H1 (cell line): ENCODE measurements around the gene PHLDA2. TPM values are rescaled to one million over a fixed set of nuclear protein-coding genes. Genes with fewer than 3 reads are reported as not detected.

ENCODE experiments used
- BCL11A ChIP-seq, 2 experiments: IDR thresholded peaks; one replicate each; pipeline ENCODE4 v1.6.1; 2011; ENCODE audit warnings: low read depth in 2 of 2, low read length in 2 of 2, mild to moderate bottlenecking in 2 of 2
- EGR1 ChIP-seq: IDR thresholded peaks from 2 replicates; pipeline ENCODE4 v1.6.1; 2011; ENCODE audit warnings: low read depth, low read length, borderline replicate concordance
- POLR2A ChIP-seq, 2 experiments: IDR thresholded peaks; 1 replicate in 1 of 2; 2 replicates in 1 of 2; pipeline ENCODE4 v1.6.1; 2011; ENCODE audit warnings: low read depth in 2 of 2, low read length in 2 of 2, mild to moderate bottlenecking in 2 of 2; ENCODE audit errors: control extremely low read depth in 1 of 2
- POLR2AphosphoS5 ChIP-seq: IDR thresholded peaks from 2 replicates; pipeline ENCODE4 v1.6.1; 2011; ENCODE audit warnings: low read depth, low read length
- RNF2 ChIP-seq: fragments of 200-900, 300-1000 bp; sonication (generic); IDR thresholded peaks from 2 replicates; pipeline ENCODE4 v1.7.1; 2016; ENCODE audit warnings: borderline replicate concordance, low read depth, mild to moderate bottlenecking, antibody characterized with exemption, low read length; ENCODE audit not compliant: poor library complexity, severe bottlenecking; ENCODE audit errors: missing control alignments
- SP1 ChIP-seq: IDR thresholded peaks from 2 replicates; pipeline ENCODE4 v1.6.1; 2011; ENCODE audit warnings: low read depth, low read length
- TAF1 ChIP-seq: IDR thresholded peaks from 2 replicates; pipeline ENCODE4 v1.6.1; 2011; ENCODE audit warnings: mild to moderate bottlenecking, low read depth, low read length
- polyA plus RNA-seq, 7 experiments: library from polyadenylated mRNA; depleted of rRNA in 3 of 7; stranded (reverse) in 5 of 7; unstranded in 2 of 7; fragments of >200 nt in 5 of 7; fragments of 200-250 nt in 2 of 7; gene quantifications; 1 replicate in 5 of 7; 2 replicates in 1 of 7; 4 replicates in 1 of 7; pipeline versions ENCODE4 v1.2.1 to v1.2.3, GENCODE V29; 2011 to 2013; ENCODE audit warnings: missing spikeins in 2 of 7, mixed read lengths in 2 of 7
- total RNA-seq: library from RNA; stranded (reverse); fragmentation: NEBNext Ultra II Directional; extraction: Animal tissue kit (Norgen Biotek cat#: 25700); gene quantifications from 2 replicates; pipeline ENCODE4 v1.2.1, GENCODE V29; 2021

Gene PHLDA2
- total and polyA plus RNA-seq, 2 of the 8 experiments (the other 6 are each of a cell fraction or from before 2014, with no cell fraction given) = 5.2 to 7.6 TPM

DNA sequence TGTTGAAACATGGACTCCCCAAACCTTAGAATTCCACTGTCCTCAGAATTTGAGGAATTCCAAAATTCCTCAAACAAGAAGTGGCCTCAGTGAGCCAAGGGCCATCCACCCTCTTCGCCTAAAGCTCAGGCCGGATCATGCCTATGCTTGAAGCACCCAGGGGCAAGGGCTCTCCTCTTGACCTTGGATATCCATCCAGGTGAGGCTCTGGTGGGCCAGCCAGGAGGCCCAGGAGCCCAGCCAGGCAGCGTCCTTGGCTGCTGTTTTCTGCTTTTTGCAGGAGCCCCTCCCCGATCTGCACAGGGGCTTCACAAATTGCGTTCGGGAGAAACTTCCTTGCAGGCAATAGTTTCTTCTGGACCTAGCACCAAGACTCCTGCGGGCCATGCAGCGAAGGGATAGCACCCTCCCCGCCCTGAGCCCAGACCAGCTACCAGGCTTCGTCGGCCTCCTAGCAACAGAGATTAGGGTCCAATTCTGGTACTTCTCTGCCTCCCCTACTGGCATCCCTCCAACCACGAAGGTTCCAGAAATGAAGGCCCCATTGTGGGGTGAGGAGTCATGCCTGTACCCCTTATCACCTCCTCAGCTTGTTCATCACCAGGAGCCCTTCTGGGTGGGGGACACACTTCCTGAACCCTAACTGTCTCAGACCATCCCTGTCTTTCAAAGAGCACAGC is 2.0 kb downstream of the PHLDA2 start (continued):
- TF ChIP-seq RNF2 (no peak), SP1 (no peak), BCL11A (IDR thresholded peaks at IDR 0.05; ENCODE audit: low read depth in 2 of 2, low read length in 2 of 2) (no peak), POLR2A (IDR thresholded peaks at IDR 0.05; ENCODE audit: control extremely low read depth in 1 of 2, low read depth in 2 of 2, low read length in 2 of 2) (no peak), POLR2AphosphoS5 (no peak), EGR1 (no peak), TAF1 (no peak)
